ENCODE data around the gene ATP6V0C.
"Not testable (repeated sequence)": the region's sequence is repeated elsewhere in the genome, so short reads cannot be mapped to it uniquely, and the experiment has no call there.

ATP6V0C gene

GRCh38 chr16:2533912-2534311, 20.2 kb downstream of the ATP6V0C start:
- H2AFZ ChIP-seq (ENCODE audit: low read depth), result no peak overlapping the region
- no peak for TF ChIP-seq CTCF (conservative IDR thresholded peaks at IDR 0.05; ENCODE audit: low read depth, low read length)
- H3K9ac ChIP-seq, result no peak overlapping the region; the same call in 1 of the 2 replicates

GRCh38 chr16:2534335-2534734, 20.6 kb downstream of the ATP6V0C start:
- H3K4me1 ChIP-seq (ENCODE audit: low read depth, poor library complexity, severe bottlenecking), result peaks cover 32% of the 10 kb centered on the region
- not testable (repeated sequence) for H3K9ac ChIP-seq; H3K4me2 ChIP-seq; H3K4me3 ChIP-seq (IDR thresholded peaks at IDR 0.05; ENCODE audit: insufficient read depth, low read depth, low read length); H3K79me2 ChIP-seq (ENCODE audit: insufficient read depth, low read depth); H4K20me1 ChIP-seq (ENCODE audit: insufficient read depth); H3K27me3 ChIP-seq (ENCODE audit: insufficient read depth, low read depth); H2AFZ ChIP-seq (ENCODE audit: low read depth); H3K27ac ChIP-seq; H3K36me3 ChIP-seq (ENCODE audit: insufficient read depth)

More at GRCh38 chr16:2533912-2534311, 20.2 kb downstream of the ATP6V0C start:
- H3K4me1 ChIP-seq (ENCODE audit: low read depth, poor library complexity, severe bottlenecking), result peaks cover 28% of the 10 kb centered on the region
- H3K27ac ChIP-seq, result no peak overlapping the region
- 0 out of 2 replicates have a peak, but pooled peaks cover 4% of the 10 kb centered on the region for H4K20me1 ChIP-seq (ENCODE audit: insufficient read depth)
- H3K79me2 ChIP-seq (ENCODE audit: insufficient read depth, low read depth), result peaks cover 5% of the 10 kb centered on the region
- H3K4me3 ChIP-seq (IDR thresholded peaks at IDR 0.05; ENCODE audit: insufficient read depth, low read depth, low read length), result no peak overlapping the region
- H3K27me3 ChIP-seq (ENCODE audit: insufficient read depth, low read depth), result no peaks in the 10 kb centered on the region
- H3K36me3 ChIP-seq (ENCODE audit: insufficient read depth), result no peaks in the 10 kb centered on the region
- H3K4me2 ChIP-seq, result no peak overlapping the region; the same call in 1 of the 2 replicates

GRCh38 chr16:2535625-2536013, 21.9 kb downstream of the ATP6V0C start:
- H3K9ac ChIP-seq, result no peak overlapping the region
- H3K27ac ChIP-seq, result no peak overlapping the region
- H2AFZ ChIP-seq (ENCODE audit: low read depth), result no peak overlapping the region
- no peaks in the 10 kb centered on the region for H3K27me3 ChIP-seq (ENCODE audit: insufficient read depth, low read depth)
- peaks cover 37% of the 10 kb centered on the region for H3K4me1 ChIP-seq (ENCODE audit: low read depth, poor library complexity, severe bottlenecking)
- TF ChIP-seq CTCF (conservative IDR thresholded peaks at IDR 0.05; ENCODE audit: low read depth, low read length), result no peak
- no peak overlapping the region for H3K4me2 ChIP-seq
- no peak overlapping the region for H3K4me3 ChIP-seq (IDR thresholded peaks at IDR 0.05; ENCODE audit: insufficient read depth, low read depth, low read length)
- peaks cover 22% of the 10 kb centered on the region for H3K79me2 ChIP-seq (ENCODE audit: insufficient read depth, low read depth)
- H3K36me3 ChIP-seq (ENCODE audit: insufficient read depth), result no peaks in the 10 kb centered on the region
- H4K20me1 ChIP-seq (ENCODE audit: insufficient read depth), result 0 out of 2 replicates have a peak, but pooled peaks cover 4% of the 10 kb centered on the region

GRCh38 chr16:2537451-2538379, 24.0 kb downstream of the ATP6V0C start, which contains the start of gene PDPK1:
Gene PDPK1, plus strand, starts transcription at chr16:2538021. Its CDS starts 92 bp downstream, at chr16:2538113.
- Histone ChIP-seq H4K20me1 (ENCODE audit: insufficient read depth) (0 out of 2 replicates have a peak, but pooled peaks cover 4% of the 10 kb centered on the region), H3K9ac (peak within 1 kb of the TSS; percentile 35; the same call in 1 of the 2 replicates)
- no peak for TF ChIP-seq CTCF (conservative IDR thresholded peaks at IDR 0.05; ENCODE audit: low read depth, low read length)

GRCh38 chr16:2539192-2539844, 25.6 kb downstream of the ATP6V0C start:
- H3K27ac ChIP-seq; H4K20me1 ChIP-seq (ENCODE audit: insufficient read depth); H2AFZ ChIP-seq (ENCODE audit: low read depth); H3K9ac ChIP-seq; H3K27me3 ChIP-seq (ENCODE audit: insufficient read depth, low read depth); H3K4me3 ChIP-seq (IDR thresholded peaks at IDR 0.05; ENCODE audit: insufficient read depth, low read depth, low read length); H3K36me3 ChIP-seq (ENCODE audit: insufficient read depth): not testable (repeated sequence)
- H3K79me2 ChIP-seq (ENCODE audit: insufficient read depth, low read depth), result peaks cover 41% of the 10 kb centered on the region
- H3K4me1 ChIP-seq (ENCODE audit: low read depth, poor library complexity, severe bottlenecking), result peaks cover 21% of the 10 kb centered on the region
- peak overlapping the region; percentile 78 for H3K4me2 ChIP-seq

More at GRCh38 chr16:2537451-2538379, 24.0 kb downstream of the ATP6V0C start, which contains the start of gene PDPK1:
- Histone ChIP-seq H2AFZ (ENCODE audit: low read depth) (peak within 1 kb of the TSS; percentile 76), H3K4me2 (peak within 1 kb of the TSS; percentile 82), H3K36me3 (ENCODE audit: insufficient read depth) (no peaks in the 10 kb centered on the region), H3K27me3 (ENCODE audit: insufficient read depth, low read depth) (no peaks in the 10 kb centered on the region), H3K4me1 (ENCODE audit: low read depth, poor library complexity, severe bottlenecking) (peaks cover 29% of the 10 kb centered on the region), H3K4me3 (IDR thresholded peaks at IDR 0.05; ENCODE audit: insufficient read depth, low read depth, low read length) (no peak within 1 kb of the TSS), H3K79me2 (ENCODE audit: insufficient read depth, low read depth) (peaks cover 32% of the 10 kb centered on the region), H3K27ac (peak within 1 kb of the TSS; percentile 35)

GRCh38 chr16:2539845-2540458, 26.2 kb downstream of the ATP6V0C start:
- not testable (repeated sequence) for H3K4me2 ChIP-seq; H3K9ac ChIP-seq; H2AFZ ChIP-seq (ENCODE audit: low read depth); H3K4me3 ChIP-seq (IDR thresholded peaks at IDR 0.05; ENCODE audit: insufficient read depth, low read depth, low read length); H4K20me1 ChIP-seq (ENCODE audit: insufficient read depth); H3K27ac ChIP-seq; H3K27me3 ChIP-seq (ENCODE audit: insufficient read depth, low read depth); H3K36me3 ChIP-seq (ENCODE audit: insufficient read depth)
- Histone ChIP-seq H3K79me2 (ENCODE audit: insufficient read depth, low read depth) (peaks cover 47% of the 10 kb centered on the region), H3K4me1 (ENCODE audit: low read depth, poor library complexity, severe bottlenecking) (peaks cover 21% of the 10 kb centered on the region)

GRCh38 chr16:2540912-2541311, 27.2 kb downstream of the ATP6V0C start:
- not testable (repeated sequence) for H3K27ac ChIP-seq; H3K4me2 ChIP-seq; H3K4me3 ChIP-seq (IDR thresholded peaks at IDR 0.05; ENCODE audit: insufficient read depth, low read depth, low read length); H3K9ac ChIP-seq; H3K36me3 ChIP-seq (ENCODE audit: insufficient read depth); H4K20me1 ChIP-seq (ENCODE audit: insufficient read depth); H3K27me3 ChIP-seq (ENCODE audit: insufficient read depth, low read depth); H2AFZ ChIP-seq (ENCODE audit: low read depth)
- peaks cover 57% of the 10 kb centered on the region for H3K79me2 ChIP-seq (ENCODE audit: insufficient read depth, low read depth)
- H3K4me1 ChIP-seq (ENCODE audit: low read depth, poor library complexity, severe bottlenecking), result peaks cover 21% of the 10 kb centered on the region

All from KMS-11 (cell line).